Retinal pigment epithelial cell (primary cell): ENCODE measurements around the gene SLC9A8.

Source experiments
- DNase-seq: peaks from one replicate; pipeline ENCODE4 v3.0.0-alpha.2; 2010; ENCODE audit warnings: low read depth
- H3K4me3 ChIP-seq: 2 replicates; pipeline ENCODE4 v1.5.1; 2011; ENCODE audit warnings: mild to moderate bottlenecking, low read length, control low read depth, moderate library complexity
- TF ChIP-seq, protein P1 (sequence below): conservative IDR thresholded peaks from 2 replicates; pipeline ENCODE4 v1.5.1; 2011; ENCODE audit warnings: low read depth, low read length, control low read depth, inconsistent platforms

The SLC9A8 gene

GRCh38 chr20:49790077-49790798, 22.4 kb upstream of the SLC9A8 start:
- DNase-seq = no peak
- H3K4me3 ChIP-seq = no peak overlapping the region
- TF ChIP-seq, protein P1, sequence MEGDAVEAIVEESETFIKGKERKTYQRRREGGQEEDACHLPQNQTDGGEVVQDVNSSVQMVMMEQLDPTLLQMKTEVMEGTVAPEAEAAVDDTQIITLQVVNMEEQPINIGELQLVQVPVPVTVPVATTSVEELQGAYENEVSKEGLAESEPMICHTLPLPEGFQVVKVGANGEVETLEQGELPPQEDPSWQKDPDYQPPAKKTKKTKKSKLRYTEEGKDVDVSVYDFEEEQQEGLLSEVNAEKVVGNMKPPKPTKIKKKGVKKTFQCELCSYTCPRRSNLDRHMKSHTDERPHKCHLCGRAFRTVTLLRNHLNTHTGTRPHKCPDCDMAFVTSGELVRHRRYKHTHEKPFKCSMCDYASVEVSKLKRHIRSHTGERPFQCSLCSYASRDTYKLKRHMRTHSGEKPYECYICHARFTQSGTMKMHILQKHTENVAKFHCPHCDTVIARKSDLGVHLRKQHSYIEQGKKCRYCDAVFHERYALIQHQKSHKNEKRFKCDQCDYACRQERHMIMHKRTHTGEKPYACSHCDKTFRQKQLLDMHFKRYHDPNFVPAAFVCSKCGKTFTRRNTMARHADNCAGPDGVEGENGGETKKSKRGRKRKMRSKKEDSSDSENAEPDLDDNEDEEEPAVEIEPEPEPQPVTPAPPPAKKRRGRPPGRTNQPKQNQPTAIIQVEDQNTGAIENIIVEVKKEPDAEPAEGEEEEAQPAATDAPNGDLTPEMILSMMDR = no peak

GRCh38 chr20:49791165-49791564, 21.5 kb upstream of the SLC9A8 start:
- TF ChIP-seq, protein P1 = no peak
- H3K4me3 ChIP-seq = no peak overlapping the region
- no peak for DNase-seq

- DNase-seq = no peak
- TF ChIP-seq, protein P1 = no peak
- H3K4me3 ChIP-seq = no peak overlapping the region
These were observed 20.6 kb upstream of the SLC9A8 start for GRCh38 chr20:49792006-49792405.

- TF ChIP-seq, protein P1 = no peak
- H3K4me3 ChIP-seq = no peak overlapping the region
- DNase-seq = no peak
These were observed 20.0 kb upstream of the SLC9A8 start for GRCh38 chr20:49792611-49793010.

DNA sequence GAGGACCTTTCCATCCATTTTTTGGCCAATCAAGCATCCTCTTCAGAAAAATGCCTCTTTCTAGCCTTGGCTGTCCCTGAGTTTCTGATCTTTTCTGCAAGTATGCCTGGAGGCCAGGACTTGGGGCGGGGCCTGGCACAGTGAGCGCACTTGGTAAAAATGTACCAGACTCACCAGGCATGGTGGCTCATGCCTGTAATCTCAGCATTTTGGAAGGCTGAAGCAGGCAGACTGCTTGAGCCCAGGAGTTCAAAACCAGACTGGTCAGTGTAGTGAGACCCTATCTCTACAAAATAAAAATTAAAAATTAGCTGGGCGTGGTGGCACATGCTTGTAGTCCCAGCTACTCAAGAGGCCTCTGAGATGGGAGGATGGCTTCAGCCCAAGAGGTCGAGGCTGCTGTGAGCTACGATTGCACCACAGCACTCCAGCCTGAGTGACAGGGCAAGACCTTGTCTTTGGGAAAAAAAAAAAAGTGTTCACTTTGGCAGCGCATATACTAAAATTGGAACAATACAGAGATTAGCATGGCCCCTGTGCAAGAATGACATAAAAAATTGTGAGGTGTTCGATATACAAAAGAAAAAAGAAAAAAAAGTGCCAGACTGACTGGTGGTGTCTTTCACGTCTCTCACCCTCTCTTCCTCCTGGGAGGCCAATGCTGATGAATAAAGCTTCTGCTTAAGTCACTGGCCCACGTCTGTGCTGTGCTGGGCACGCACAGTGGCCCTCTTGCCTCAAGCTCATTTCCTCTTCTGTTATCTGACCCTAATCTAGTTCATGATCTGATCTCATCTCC, 18.1 kb upstream of the SLC9A8 start:
- TF ChIP-seq, protein P1 = no peak
- no peak for DNase-seq
- no peak overlapping the region for H3K4me3 ChIP-seq

GRCh38 chr20:49795135-49795424, 17.5 kb upstream of the SLC9A8 start:
- DNase-seq = no peak
- TF ChIP-seq, protein P1 = no peak
- no peak overlapping the region for H3K4me3 ChIP-seq
